Activated CD4-positive, alpha-beta T cell treated with anti-CD3 and anti-CD28 coated beads, Interleukin-2, Interleukin-6, amounts not matched to agents 100 ng/mL and 50 ng/mL, durations not matched to agents 16 hours and 8 hours (primary cell): ENCODE measurements around the gene SPAG9.

ENCODE experiments used
- DNase-seq: peaks from one replicate; pipeline ENCODE4 v3.0.0-alpha.2; 2020

The SPAG9 gene

GRCh38 chr17:50934672-50935220 is 185.9 kb downstream of the SPAG9 start:
- DNase-seq: no peak

DNA sequence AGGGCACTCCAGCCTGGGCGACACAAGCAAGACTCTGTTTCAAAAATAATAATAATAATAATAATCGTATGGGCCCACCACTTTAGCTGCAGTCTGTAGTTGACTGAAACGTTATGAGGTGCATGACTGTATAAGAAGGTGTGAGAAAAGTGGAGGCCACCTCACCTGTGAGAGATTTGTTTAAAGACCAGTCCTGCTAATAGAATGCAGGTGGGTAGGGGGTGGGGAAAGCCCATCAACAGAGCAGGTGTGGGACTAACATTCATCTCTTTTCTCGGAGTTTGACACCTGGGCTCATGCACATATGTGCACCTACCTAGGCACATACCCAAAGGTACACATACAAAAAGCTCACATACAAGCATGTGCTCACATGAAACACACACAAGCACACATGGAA is 186.5 kb downstream of the SPAG9 start:
- DNase-seq: no peak

DNA sequence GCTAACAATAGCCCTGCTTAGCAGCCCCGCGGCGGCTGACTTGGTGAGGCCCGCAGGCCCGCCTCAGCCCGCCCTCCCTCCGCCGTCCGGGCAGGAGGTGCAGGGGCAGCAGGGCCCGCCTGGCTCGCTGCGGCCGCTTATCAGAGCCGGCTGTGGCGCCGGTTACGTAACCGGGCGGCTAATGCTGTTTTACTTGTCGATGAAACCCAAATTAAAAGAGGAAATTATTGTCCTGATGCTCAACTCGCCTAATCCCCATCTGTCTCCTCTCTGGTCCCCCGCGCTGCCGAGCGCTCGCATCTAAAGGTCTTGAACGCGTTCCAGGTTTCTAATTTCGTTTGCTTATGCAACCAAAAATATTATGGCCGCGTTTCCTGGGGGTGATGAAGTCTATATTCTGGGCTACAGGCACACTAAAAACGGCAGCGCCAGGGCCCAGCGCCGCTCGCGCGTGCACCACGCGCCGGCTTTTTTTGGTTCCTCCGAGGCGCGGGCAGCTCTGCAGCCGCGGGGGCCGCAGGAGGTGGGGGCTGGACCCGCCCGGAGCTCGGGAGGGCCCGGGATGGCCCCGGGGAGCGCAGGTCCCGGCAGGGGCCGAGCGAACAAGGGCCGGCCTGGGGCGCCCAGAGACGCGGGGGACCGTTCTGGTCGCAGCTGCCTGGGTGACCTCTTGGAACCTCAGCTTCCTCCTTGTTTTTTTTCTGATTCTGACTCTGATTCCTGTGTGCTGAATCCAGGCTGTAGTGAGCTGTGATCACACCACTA is 189.3 kb downstream of the SPAG9 start:
- DNase-seq: peak; percentile 50

- DNase-seq: no peak
These were observed 192.0 kb downstream of the SPAG9 start for GRCh38 chr17:50928646-50929045.

DNA sequence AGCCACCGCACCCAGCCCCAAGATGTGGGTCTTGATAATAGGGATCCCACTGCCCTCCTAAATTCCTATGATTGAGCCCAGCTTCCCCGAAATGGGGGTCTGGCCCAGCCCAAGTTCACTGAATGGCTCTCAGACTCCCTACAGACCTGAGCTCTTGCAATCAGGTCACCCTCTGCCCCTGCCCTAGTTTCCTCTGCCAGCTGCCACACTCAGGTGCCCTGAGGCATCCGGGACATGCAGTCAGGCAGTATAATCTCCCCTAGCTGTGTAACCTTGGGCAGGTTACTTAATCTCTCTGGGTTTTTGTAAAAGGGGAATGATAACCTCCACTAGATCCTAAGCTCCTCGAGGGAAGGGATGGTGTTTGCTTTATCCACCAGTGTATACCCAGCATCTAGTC is 193.4 kb downstream of the SPAG9 start:
- no peak for DNase-seq

DNA sequence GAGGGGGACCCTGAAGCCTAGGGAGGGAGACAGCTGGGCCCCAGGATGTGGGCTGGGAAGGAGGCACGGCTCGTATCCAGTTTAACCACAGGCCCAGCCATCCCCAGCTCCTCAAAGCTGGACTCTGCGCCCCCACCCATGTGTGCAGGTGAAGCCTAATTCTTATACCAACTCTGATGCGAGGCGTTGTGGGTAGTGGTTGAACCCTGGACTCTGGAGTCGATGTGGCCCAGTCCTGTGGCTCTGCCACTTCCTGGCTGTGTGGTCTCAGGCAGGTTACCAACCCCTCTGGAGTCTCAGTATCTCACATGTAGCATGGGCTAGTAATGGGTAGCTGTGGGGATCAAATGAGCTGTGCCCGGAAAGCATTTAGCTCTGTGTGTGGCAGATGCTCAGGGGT is 194.1 kb downstream of the SPAG9 start:
- peak; percentile 49 for DNase-seq

GRCh38 chr17:50925296-50925891 is 195.3 kb downstream of the SPAG9 start:
- DNase-seq: no peak

DNA sequence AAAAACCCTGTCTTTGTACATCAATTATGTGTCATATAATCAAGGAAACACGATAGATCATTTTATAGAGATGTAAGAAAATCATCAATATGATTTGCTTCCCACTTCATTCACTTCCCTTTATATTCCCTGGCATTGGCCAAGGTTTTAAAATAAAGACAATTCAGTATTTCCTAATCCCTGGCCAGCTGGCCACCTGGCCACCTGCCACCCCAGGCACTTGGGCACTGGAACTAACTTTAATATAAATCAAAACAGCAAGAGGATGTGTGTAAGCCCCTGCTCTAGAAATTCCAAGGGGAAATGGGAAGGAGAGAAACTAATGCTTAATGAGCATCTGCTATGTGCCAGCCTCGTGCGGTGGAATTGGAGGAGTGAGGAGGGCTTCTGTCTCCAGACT is 195.9 kb downstream of the SPAG9 start:
- no peak for DNase-seq

DNA sequence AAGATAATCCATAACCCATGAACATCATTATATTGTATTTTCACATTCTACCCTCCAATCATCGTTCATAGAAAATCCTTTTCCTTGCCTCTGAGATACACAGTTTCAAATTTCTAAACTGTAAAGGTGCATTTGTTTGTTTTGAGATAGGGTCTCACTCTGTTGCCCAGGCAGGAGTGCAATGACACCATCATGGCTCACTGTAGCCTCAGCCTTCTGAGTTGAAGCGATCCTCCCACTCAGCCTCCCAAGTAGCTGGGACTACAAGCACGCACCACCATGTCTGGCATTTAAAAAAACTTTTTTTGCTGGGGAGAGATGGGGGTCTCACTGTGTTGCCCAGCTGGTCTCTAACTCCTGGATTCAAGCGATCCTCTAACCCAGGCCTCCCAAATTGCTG is 196.4 kb downstream of the SPAG9 start:
- DNase-seq: no peak

- DNase-seq: no peak
These were observed 197.1 kb downstream of the SPAG9 start for GRCh38 chr17:50923611-50924010.

DNA sequence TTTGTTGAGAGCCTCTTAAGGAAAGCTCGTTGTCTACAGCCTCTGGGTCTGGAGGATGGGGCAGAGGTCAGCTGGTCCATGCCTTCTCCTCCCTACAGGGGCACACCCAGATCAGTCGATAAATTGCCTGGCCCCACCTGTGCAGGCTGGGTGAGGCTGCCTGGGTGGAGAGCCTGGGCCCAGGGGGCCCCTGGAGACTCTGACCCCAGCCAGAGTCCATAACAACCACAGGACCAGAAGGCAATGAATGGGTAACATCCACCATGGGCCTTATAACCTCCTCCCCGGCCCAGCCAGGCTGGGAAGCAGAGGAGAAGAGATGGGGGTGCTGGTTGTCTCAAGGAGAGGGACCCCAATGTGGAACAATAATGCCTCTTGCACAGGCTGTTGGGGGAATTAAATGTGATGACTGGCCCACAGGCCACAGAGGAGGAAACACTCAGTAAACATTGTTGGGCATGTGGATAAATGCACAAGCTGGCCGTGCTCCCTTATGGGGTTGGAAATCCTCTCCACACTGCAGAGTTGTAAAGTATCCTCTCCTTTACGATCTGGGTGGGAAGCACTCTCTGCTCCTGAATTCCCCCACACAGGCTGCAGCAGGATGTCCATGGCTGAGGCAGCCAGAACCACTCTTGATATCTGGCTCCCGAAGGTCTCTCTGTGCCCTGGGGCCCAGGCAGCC is 197.8 kb downstream of the SPAG9 start:
- no peak for DNase-seq

- no peak for DNase-seq
These were observed 198.6 kb downstream of the SPAG9 start for GRCh38 chr17:50922107-50922506.

DNA sequence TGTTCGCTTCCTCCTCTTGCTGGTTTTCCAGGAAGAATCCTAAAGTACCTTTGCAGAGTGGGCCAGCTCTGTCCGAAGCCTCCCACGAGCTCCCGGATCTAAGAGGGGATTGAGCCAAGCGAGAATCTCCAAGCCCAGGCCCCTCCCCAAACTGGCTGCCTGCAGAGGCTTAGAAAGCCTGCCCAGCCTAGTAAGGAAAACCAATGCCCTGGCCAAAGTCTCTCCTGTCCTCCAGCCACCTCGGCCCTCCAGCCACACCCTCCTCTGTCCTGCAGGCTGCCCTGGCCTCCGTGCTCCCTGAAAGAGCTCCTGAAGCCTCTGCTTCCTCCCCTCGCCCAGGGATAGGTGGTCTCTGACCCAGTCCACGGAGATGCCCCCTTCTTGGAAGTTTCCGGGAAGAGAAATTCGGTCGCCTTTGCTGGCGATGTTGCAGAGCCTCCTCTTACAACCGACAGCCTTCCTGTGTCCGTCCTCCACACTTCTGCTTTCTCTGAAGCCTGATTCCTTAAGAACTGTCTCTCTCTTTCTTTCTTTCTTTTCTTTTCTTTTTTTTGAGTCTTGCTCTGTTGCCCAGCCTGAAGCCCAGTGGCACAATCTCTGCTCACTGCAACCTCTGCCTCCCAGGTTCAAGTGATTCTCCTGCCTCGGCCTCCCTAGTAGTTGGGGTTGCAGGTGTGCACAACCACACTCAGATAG is 199.6 kb downstream of the SPAG9 start:
- DNase-seq: no peak

DNA sequence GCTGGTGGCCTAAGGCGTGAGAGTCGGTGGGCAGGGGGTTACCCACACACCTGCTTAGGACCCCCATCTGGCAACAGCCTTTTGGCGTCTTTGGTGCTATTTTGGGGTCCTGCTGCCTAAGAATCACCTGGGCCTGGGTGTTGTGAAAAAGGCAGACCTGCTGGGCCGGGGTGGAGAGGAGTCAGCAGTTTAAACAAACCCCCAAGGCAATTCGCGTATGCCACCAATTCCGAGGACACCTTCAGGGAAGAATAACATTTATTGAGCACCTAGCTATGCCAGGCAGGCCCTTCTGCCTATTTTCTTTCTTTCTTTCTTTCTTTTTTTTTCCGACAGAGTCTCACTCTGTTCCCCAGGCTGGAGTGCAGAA is 200.6 kb downstream of the SPAG9 start:
- DNase-seq: no peak

DNA sequence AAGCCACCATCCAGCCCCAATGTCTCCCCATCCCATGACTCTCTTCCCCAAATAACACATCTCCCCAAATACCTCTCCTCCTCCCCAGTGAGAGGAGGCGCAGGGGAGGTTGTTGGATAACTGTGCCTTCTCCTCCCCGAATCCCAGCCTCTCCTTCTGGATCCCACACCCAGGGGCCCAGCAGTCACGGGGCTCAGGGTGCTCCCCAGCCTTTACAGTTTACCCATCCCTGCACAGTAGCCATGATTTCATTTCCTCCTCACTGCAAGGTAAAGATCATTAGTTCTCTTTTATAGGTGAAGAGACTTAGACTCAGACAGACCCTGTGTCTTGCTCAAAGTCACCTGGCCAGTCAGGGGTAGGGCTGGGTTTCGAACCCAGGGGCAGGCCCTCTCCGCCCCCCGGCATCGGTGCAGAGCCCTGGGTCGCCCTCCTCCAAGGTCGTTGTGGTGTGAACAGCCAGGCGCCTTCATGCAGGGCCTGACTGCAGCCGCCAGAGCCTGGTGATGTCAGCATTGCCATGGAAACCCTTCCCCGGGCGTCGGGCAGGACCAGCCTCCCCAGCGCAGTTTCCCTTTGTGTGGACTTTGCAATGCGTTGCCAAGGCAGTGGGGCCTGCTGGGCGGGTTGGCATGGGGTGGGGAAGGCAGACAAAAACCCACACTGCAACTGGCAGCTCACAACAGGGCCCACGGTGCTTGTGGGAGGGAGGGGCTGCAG is 201.2 kb downstream of the SPAG9 start:
- DNase-seq: peak; percentile 91

DNA sequence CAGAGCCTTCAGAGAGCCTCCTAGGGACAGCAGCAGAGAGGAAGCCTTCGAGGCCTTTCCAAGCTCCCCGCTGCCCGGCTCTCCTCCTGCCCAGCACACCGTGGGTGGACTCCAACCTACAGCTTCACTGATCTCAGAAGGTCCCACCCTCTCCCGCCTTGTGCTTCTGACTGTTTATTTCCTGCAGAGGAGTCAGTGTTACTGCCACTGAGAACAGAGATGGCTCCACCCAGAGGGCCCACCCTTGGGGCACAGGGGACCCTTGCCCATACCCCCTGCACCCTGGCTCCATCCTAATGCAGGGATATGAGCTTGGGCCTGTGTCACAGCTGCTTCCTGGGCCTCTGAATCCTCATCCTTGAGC is 201.8 kb downstream of the SPAG9 start:
- DNase-seq: no peak

DNA sequence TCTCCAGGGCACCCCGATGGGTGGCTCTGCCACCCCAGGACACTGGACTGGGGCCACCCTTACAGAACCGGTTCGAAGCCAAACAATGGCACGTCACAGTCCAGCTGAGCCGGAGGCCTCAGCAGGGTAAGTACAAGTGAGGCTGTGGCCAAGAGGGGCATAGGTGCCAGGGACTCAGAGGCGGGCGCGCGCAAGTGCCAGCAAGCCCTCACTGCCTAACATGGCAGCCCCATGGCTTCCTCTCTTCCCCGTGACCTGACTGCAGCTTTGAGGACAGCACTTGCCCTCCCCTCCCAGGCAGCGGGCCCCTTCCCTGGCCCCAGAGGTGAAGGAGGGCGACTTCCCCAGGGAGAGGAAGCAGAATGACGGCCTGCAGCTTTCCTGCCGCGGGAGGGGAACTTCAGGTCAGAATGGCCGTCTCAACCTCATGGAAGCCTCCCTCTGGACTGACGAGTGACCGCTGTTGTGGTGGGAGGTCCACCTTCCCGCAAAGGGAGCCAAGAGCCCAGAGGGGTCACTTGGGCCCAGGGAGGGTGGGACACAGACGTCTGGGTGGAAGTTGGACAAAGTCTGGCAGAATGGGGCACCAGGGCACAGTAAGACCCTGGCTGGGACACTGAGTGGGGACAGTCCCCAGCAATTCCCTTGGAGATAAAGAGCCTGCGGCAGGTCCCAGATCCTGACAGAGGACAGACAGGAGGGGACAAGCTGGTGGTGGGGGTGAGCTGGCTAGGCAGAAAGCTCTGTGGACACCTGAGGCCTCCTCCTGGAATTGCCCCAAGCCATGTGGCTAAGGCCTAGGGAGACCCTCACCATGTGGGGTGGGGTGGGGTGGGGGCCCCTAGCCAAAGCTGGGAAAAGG is 202.4 kb downstream of the SPAG9 start:
- DNase-seq: no peak

- DNase-seq: no peak
These were observed 203.3 kb downstream of the SPAG9 start for GRCh38 chr17:50917418-50917743.

- no peak for DNase-seq
These were observed 203.8 kb downstream of the SPAG9 start for GRCh38 chr17:50916708-50917417.

DNA sequence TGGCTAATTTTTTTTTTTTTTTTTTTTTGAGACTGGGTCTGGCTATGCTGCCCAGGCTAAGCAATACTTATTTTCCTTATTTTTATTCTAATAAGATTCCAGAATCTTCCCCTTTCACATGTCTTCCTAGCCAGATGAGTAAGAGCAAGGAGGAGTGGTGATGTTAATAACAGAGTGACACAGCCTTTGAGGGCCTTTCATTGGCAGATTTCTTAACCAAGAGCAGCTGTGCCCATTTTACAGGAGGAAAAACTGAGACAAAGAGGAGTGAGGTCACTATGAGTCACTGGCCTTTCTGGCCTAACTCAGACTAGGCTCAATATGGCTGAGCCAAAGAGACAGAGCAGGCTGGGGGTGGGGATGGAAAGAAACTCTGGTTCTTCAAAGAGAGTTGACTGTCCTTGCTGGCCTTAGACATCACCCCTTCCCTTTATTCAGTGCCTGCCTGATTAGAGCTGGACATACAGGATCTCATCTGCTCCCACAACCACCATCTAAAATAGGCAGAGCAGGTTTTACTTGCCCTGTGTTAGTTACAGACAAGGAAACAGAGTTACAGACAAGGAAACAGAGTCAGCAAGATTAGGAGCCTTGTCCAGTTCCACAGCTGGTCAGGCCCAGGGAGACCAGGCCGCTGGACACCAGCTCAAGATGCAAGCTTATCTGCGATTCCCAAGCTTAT is 204.5 kb downstream of the SPAG9 start:
- peak; percentile 82 for DNase-seq
